Measurements from ENCODE around the gene EPHB3. TPM values are rescaled to one million over a fixed set of nuclear protein-coding genes. Genes with fewer than 3 reads are reported as not detected.

Gene EPHB3
- total and polyA plus RNA-seq, 4 donors: 0.14 to 1.8 (median 0.67) TPM

- no peaks in the 10 kb centered on the region for H3K4me1 ChIP-seq (ENCODE audit: control insufficient read depth in 4 of 4, insufficient read depth in 4 of 4, low read length in 3 of 4)
- H3K9ac ChIP-seq (ENCODE audit: low read depth in 1 of 2, low read length in 2 of 2): no peak overlapping the region
- no peak for DNase-seq (ENCODE audit: low spot score)
- no peak overlapping the region for H3K4me3 ChIP-seq (ENCODE audit: low read depth in 1 of 3, low read length in 3 of 3)
- peaks cover 0 to 6% (median 0%) of the 10 kb centered on the region in 4 donors for H3K27me3 ChIP-seq (ENCODE audit: control insufficient read depth in 4 of 4, insufficient read depth in 4 of 4, low read length in 3 of 4)
- TF ChIP-seq MAX (IDR thresholded peaks at IDR 0.05) (no peak), HNF4A (conservative IDR thresholded peaks at IDR 0.05) (no peak), FOXA2 (IDR thresholded peaks at IDR 0.05) (no peak), YY1 (IDR thresholded peaks at IDR 0.05) (no peak), ATF3 (IDR thresholded peaks at IDR 0.05) (no peak), RAD21 (IDR thresholded peaks at IDR 0.05) (no peak), NR2F2 (IDR thresholded peaks at IDR 0.05) (no peak), FOXA1 (IDR thresholded peaks at IDR 0.05) (no peak), HNF4G (IDR thresholded peaks at IDR 0.05) (no peak), TAF1 (conservative IDR thresholded peaks at IDR 0.05) (no peak), SP1 (IDR thresholded peaks at IDR 0.05) (no peak), GABPA (IDR thresholded peaks at IDR 0.05 in 1 of 2, conservative IDR thresholded peaks at IDR 0.05 in 1 of 2) (no peak), RXRA (IDR thresholded peaks at IDR 0.05) (no peak), JUND (IDR thresholded peaks at IDR 0.05) (no peak)
- TF ChIP-seq, protein P1, sequence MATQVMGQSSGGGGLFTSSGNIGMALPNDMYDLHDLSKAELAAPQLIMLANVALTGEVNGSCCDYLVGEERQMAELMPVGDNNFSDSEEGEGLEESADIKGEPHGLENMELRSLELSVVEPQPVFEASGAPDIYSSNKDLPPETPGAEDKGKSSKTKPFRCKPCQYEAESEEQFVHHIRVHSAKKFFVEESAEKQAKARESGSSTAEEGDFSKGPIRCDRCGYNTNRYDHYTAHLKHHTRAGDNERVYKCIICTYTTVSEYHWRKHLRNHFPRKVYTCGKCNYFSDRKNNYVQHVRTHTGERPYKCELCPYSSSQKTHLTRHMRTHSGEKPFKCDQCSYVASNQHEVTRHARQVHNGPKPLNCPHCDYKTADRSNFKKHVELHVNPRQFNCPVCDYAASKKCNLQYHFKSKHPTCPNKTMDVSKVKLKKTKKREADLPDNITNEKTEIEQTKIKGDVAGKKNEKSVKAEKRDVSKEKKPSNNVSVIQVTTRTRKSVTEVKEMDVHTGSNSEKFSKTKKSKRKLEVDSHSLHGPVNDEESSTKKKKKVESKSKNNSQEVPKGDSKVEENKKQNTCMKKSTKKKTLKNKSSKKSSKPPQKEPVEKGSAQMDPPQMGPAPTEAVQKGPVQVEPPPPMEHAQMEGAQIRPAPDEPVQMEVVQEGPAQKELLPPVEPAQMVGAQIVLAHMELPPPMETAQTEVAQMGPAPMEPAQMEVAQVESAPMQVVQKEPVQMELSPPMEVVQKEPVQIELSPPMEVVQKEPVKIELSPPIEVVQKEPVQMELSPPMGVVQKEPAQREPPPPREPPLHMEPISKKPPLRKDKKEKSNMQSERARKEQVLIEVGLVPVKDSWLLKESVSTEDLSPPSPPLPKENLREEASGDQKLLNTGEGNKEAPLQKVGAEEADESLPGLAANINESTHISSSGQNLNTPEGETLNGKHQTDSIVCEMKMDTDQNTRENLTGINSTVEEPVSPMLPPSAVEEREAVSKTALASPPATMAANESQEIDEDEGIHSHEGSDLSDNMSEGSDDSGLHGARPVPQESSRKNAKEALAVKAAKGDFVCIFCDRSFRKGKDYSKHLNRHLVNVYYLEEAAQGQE (IDR thresholded peaks at IDR 0.05): no peak
- TF ChIP-seq, protein P2, sequence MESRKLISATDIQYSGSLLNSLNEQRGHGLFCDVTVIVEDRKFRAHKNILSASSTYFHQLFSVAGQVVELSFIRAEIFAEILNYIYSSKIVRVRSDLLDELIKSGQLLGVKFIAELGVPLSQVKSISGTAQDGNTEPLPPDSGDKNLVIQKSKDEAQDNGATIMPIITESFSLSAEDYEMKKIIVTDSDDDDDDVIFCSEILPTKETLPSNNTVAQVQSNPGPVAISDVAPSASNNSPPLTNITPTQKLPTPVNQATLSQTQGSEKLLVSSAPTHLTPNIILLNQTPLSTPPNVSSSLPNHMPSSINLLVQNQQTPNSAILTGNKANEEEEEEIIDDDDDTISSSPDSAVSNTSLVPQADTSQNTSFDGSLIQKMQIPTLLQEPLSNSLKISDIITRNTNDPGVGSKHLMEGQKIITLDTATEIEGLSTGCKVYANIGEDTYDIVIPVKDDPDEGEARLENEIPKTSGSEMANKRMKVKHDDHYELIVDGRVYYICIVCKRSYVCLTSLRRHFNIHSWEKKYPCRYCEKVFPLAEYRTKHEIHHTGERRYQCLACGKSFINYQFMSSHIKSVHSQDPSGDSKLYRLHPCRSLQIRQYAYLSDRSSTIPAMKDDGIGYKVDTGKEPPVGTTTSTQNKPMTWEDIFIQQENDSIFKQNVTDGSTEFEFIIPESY (IDR thresholded peaks at IDR 0.05): no peak
- TF ChIP-seq, protein P3, sequence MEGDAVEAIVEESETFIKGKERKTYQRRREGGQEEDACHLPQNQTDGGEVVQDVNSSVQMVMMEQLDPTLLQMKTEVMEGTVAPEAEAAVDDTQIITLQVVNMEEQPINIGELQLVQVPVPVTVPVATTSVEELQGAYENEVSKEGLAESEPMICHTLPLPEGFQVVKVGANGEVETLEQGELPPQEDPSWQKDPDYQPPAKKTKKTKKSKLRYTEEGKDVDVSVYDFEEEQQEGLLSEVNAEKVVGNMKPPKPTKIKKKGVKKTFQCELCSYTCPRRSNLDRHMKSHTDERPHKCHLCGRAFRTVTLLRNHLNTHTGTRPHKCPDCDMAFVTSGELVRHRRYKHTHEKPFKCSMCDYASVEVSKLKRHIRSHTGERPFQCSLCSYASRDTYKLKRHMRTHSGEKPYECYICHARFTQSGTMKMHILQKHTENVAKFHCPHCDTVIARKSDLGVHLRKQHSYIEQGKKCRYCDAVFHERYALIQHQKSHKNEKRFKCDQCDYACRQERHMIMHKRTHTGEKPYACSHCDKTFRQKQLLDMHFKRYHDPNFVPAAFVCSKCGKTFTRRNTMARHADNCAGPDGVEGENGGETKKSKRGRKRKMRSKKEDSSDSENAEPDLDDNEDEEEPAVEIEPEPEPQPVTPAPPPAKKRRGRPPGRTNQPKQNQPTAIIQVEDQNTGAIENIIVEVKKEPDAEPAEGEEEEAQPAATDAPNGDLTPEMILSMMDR (IDR thresholded peaks at IDR 0.05; ENCODE audit: low read depth, low read length, missing input control): no peak
- WGBS: 88% methylated on average over 8 of the region's 8 CpGs
- no peaks in the 10 kb centered on the region for H3K9me3 ChIP-seq (ENCODE audit: control insufficient read depth in 4 of 4, low read length in 3 of 4)
- H3K27ac ChIP-seq (ENCODE audit: low read depth in 1 of 2, low read length in 2 of 2): no peak overlapping the region
- no peaks in the 10 kb centered on the region for H3K36me3 ChIP-seq (ENCODE audit: control insufficient read depth in 4 of 4, insufficient read depth in 3 of 4, low read depth in 1 of 4, low read length in 3 of 4)
These were observed 10.5 kb upstream of the EPHB3 start for GRCh38 chr3:184551103-184551502.
